IPS DF 4.7 (cell line): Measurements from ENCODE around the gene GALNT1.

ENCODE experiments used
- DNase-seq: peaks from one replicate; pipeline ENCODE4 v3.0.0-alpha.2; 2013; ENCODE audit warnings: low spot score; ENCODE audit errors: extremely low read depth

GALNT1 gene

GRCh38 chr18:35581898-35582641, 530 bp downstream of the GALNT1 start:
- no peak for DNase-seq

GRCh38 chr18:35582899-35583558, 1.5 kb downstream of the GALNT1 start:
- DNase-seq, result no peak

GRCh38 chr18:35584735-35585134, 3.2 kb downstream of the GALNT1 start:
- no peak for DNase-seq

GRCh38 chr18:35585608-35586007, 4.1 kb downstream of the GALNT1 start:
- DNase-seq, result no peak

GRCh38 chr18:35588122-35588521, 6.6 kb downstream of the GALNT1 start:
- no peak for DNase-seq

GRCh38 chr18:35588995-35589394, 7.5 kb downstream of the GALNT1 start:
- peak; percentile 19 for DNase-seq

GRCh38 chr18:35589546-35589945, 8.0 kb downstream of the GALNT1 start:
- DNase-seq, result no peak

- DNase-seq, result no peak
These were observed 9.4 kb downstream of the GALNT1 start for GRCh38 chr18:35590935-35591334.

GRCh38 chr18:35592298-35592697, 10.8 kb downstream of the GALNT1 start:
- DNase-seq, result no peak

GRCh38 chr18:35593859-35594258, 12.3 kb downstream of the GALNT1 start:
- no peak for DNase-seq

GRCh38 chr18:35597758-35598157, 16.2 kb downstream of the GALNT1 start:
- no peak for DNase-seq

- DNase-seq, result no peak
These were observed 20.8 kb downstream of the GALNT1 start for GRCh38 chr18:35602193-35602820.

GRCh38 chr18:35603008-35603407, 21.5 kb downstream of the GALNT1 start:
- DNase-seq, result no peak

GRCh38 chr18:35603528-35603927, 22.0 kb downstream of the GALNT1 start:
- DNase-seq, result no peak

GRCh38 chr18:35604369-35604768, 22.8 kb downstream of the GALNT1 start:
- no peak for DNase-seq

GRCh38 chr18:35605686-35606417, 24.3 kb downstream of the GALNT1 start:
- DNase-seq, result no peak

- no peak for DNase-seq
These were observed 27.7 kb downstream of the GALNT1 start for GRCh38 chr18:35609236-35609635.

GRCh38 chr18:35610089-35610488, 28.5 kb downstream of the GALNT1 start:
- no peak for DNase-seq

- no peak for DNase-seq
These were observed 29.2 kb downstream of the GALNT1 start for GRCh38 chr18:35610724-35611123.

- DNase-seq, result no peak
These were observed 30.0 kb downstream of the GALNT1 start for GRCh38 chr18:35611518-35611917.

GRCh38 chr18:35616074-35616473, 34.5 kb downstream of the GALNT1 start:
- no peak for DNase-seq
